GM12875 (cell line): ENCODE results near the gene SRPK2.
"Not testable (repeated sequence)": the region's sequence is repeated elsewhere in the genome, so short reads cannot be mapped to it uniquely, and the experiment has no call there.

ENCODE experiments used
- H3K4me3 ChIP-seq: one replicate; pipeline ENCODE4 v1.5.1; 2011; ENCODE audit warnings: low read depth, low read length, control low read depth
- TF ChIP-seq, protein P1 (sequence below): IDR thresholded peaks from 2 replicates; pipeline ENCODE4 v1.5.1; 2011; ENCODE audit warnings: low read depth, mild to moderate bottlenecking, control low read depth, inconsistent platforms, low read length, moderate library complexity, borderline replicate concordance; ENCODE audit not compliant: insufficient read depth

SRPK2 gene

DNA sequence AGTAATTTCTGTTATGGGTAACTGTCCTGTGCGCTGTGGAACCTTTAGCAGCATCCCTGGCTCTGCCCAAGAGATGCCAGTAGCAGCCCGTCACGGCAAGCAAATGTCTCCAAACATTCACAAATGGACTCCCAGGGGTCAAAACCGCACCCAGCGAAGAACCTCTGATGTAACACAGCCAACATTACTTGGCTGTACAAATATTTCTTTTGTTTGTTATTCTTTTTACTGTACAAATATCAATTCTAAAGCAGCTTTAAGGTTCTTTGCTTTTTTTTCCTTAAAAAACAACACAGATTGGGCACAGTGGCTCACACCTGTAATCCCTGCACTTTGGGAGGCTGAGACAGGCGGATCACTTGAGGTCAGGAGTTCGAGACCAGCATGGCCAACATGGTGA, 192.2 kb downstream of the SRPK2 start:
- TF ChIP-seq, protein P1, sequence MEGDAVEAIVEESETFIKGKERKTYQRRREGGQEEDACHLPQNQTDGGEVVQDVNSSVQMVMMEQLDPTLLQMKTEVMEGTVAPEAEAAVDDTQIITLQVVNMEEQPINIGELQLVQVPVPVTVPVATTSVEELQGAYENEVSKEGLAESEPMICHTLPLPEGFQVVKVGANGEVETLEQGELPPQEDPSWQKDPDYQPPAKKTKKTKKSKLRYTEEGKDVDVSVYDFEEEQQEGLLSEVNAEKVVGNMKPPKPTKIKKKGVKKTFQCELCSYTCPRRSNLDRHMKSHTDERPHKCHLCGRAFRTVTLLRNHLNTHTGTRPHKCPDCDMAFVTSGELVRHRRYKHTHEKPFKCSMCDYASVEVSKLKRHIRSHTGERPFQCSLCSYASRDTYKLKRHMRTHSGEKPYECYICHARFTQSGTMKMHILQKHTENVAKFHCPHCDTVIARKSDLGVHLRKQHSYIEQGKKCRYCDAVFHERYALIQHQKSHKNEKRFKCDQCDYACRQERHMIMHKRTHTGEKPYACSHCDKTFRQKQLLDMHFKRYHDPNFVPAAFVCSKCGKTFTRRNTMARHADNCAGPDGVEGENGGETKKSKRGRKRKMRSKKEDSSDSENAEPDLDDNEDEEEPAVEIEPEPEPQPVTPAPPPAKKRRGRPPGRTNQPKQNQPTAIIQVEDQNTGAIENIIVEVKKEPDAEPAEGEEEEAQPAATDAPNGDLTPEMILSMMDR = no peak
- no peak overlapping the region for H3K4me3 ChIP-seq

DNA sequence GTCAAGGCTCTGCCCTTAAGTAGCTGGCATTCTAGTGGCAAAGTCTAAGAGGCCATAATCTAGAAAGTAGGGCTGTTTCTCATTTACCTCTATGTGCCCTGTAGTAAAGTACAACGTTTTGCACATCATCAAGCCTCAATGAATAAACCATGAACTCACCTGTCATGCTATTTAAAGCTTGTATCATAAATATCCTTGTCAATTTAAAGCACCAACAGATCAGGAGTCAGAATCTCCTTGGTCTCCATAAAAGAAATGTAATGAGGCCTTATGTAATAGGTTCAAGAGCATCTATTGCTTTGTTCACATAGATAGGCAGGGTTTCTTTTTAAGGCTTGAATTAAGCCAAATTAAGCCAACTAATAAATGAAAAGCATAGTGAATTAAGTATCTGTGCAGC, 192.8 kb downstream of the SRPK2 start:
- no peak overlapping the region for H3K4me3 ChIP-seq
- TF ChIP-seq, protein P1 = no peak

DNA sequence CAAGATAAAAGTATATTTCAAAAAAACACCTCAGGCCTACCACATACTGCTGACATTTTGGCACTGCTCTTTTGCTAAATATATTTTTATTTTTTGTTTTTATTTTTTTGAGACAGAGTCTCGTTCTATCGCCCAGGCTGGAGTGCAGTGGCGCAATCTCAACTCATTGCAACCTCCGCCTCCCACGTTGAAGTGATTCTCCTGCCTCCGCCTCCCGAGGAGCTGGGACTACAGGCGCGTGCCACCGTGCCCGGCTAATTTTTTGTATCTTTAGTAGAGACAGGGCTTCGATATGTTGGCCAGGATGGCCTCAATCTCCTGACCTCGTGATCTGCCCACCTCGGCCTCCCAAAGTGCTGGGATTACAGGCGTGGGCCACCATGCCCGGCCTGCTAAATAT, 193.8 kb downstream of the SRPK2 start:
- not testable (repeated sequence) for H3K4me3 ChIP-seq

DNA sequence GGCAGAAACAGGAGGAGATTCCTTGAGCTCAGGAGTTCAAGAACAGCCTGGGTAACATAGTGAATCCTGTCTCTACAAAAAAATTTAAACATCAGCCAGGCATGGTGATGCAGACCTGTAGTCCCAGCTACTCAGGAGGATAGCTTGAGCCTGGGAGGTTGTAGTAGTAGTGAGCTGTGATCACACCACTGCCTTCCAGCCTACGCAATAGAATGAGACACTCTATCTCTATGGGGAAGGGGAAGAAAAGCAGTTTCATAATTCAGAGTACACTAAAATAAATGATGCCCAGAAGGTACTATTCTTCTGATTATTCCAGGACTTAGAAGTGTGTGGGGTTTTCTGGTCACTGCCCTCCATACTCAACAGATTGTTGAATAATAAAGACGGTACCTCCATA, 197.4 kb downstream of the SRPK2 start:
- TF ChIP-seq, protein P1 = no peak
- no peak overlapping the region for H3K4me3 ChIP-seq

DNA sequence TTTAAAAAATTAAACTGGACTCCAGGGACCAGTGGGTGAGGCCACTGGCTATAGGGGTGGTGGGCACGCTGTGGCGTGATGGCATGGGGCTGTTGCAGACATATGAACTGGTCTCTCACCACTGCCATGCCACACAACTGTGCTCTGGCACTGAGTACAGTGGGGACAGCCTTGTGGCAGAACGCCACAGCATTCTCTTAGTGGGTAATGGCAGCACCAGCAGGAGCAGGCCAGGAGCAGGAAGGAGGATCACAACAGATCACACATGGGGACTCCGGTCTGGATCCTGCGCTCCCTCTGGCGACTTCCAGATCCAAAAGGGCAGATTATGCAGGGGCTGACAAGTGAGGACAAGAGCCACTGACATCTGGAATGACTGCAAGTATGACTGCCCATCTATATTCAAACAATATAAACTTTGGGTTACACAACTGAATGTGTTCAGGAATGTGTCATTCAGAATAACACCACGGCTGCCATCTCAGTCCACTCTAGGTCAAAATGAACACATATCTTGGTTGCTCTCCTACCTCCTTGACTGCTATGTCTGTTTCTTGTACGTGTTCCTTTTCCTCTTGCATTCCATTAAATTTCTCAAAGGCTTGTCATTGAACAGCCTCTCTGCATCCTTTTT, 198.7 kb downstream of the SRPK2 start:
- TF ChIP-seq, protein P1 = no peak
- H3K4me3 ChIP-seq = no peak overlapping the region

DNA sequence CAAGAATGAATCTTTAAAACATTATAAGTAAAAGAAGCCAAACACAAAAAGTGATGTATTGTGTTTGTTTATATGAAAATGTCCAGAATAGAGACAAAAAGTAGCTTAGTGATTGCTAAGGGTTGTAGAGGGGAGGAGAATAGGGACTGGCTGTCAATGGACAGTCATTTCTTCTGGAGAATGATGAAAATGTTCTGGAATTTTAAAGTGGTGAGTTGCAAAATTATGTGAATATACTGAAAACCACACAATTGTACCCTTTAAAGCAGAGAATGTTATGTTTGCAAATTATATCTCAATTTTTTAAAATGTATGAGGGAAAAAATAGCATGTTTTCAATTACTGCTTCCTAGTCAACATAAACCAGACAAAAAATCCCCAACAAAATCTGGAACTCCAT, 200.5 kb downstream of the SRPK2 start:
- no peak overlapping the region for H3K4me3 ChIP-seq
- TF ChIP-seq, protein P1 = no peak

DNA sequence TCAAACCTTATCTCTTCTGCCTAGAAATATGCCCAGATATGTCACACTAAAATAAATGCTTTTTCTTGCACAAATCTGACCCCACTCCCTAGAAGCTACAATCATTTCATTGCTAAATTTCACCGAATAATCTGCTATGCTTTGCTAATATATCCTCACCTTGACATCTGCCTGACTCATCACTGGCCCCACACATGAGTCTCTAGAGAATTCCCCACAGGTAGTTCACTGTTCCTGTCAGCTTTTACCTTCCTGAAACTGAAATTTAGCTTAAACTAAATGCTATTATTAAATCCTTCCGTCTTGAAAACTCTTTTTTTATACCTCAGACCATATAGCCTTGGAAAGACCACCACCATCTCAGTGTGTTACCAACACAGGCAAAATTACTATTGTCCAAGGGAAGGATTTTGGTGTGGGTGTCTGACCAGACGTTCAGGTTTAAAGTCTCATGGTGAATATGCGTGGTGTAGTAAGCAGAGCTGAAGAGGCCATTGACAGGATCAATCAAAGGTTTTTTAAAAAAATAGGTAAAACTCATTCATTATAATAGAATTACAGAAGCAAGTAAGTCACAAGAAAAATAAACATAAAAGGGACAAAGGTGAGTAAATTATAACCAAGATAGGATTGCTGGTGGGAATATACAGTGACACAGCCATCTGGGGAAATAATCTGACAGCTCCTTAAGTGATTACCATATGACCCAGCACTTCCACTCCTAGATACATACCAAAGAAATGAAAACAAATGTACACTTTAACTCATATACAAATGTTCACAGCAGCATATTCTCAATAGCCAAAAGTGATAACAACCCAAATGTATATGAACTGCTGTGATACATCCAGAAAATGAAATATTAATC, 201.2 kb downstream of the SRPK2 start:
- TF ChIP-seq, protein P1 = no peak
- no peak overlapping the region for H3K4me3 ChIP-seq
